GM21367 (cell line): ENCODE results near the gene RAD51.

Source experiments
- ATAC-seq: cut with Tn5 transposase; IDR thresholded peaks from one replicate; pipeline ENCODE4 v1.9.1; 2021; ENCODE audit not compliant: unreplicated experiment

Gene RAD51

GRCh38 chr15:40721701-40722100 is 26.7 kb downstream of the RAD51 start:
- ATAC-seq, result no peak

GRCh38 chr15:40722354-40722753 is 27.4 kb downstream of the RAD51 start:
- no peak for ATAC-seq

DNA sequence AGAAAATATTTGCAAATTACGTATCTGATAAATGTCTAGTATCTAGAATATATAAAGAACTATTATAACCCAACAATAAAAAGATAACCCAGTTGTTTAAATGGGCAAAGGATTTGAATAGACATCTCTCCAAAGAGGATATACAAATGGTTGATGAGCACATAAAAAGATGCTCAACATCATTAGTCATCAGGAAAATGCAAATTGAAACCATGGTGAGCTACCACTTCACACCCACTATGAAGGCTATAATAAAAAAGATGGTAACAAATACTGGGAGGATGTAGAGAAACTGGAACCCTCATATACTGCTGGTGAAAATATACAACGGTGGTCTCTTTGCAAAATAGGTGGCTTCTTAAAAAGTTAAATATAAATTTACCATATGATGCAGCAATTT is 28.0 kb downstream of the RAD51 start:
- no peak for ATAC-seq

GRCh38 chr15:40723919-40724318 is 28.9 kb downstream of the RAD51 start:
- ATAC-seq, result no peak

GRCh38 chr15:40731034-40731433 is 36.1 kb downstream of the RAD51 start:
- ATAC-seq, result no peak

GRCh38 chr15:40736575-40736974 is 41.6 kb downstream of the RAD51 start:
- no peak for ATAC-seq

- ATAC-seq, result no peak
These were observed 42.1 kb downstream of the RAD51 start for GRCh38 chr15:40737048-40737447.

- ATAC-seq, result no peak
These were observed 44.1 kb downstream of the RAD51 start for GRCh38 chr15:40739047-40739446.

GRCh38 chr15:40739854-40740253 is 44.9 kb downstream of the RAD51 start:
- no peak for ATAC-seq

DNA sequence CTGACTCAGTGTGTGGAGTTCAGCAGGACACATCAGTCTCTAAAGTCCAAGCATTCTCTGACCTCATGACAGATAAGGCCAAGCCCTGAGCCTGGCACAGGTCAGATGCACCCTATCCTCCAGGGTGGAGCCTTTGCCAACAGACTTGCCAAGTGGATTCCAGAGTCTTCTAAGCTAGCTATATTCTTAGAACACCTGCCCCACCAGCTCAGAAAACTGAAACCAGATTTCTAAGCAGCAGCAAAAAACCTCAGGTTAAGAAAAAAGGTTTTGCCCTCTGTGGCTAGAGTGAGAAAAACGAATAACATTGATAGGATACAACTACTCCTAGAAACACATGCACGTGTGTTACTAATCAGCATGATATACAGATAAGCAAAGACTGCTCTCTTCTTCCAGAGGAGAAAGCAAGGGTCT is 48.5 kb downstream of the RAD51 start:
- ATAC-seq, result no peak

- no peak for ATAC-seq
These were observed 49.2 kb downstream of the RAD51 start for GRCh38 chr15:40743921-40744814.

- no peak for ATAC-seq
These were observed 49.8 kb downstream of the RAD51 start for GRCh38 chr15:40744815-40745152.

DNA sequence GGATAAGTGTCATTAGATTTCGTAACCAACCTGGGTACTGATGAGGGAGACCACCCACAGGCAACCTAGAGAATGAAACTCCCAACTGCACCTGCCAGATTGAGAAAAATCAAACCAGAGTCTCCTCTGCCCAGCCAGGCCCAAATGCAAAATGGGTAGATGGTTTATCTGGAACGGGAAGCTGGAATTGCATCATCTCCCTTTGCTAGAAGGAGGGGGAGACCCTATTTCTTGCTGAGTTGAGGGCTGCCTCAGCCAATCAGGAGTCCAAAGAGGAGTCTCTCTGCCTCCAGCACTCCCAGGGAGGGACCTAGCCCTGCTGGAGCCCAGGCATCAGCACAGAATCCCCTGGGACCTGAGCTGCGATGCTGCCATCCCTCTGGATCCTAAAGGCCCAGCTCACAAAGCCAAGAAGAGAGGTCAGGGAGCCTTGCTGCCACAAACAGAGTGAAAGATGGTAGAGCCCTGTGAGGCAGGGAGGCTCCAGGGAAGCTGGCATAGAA is 52.0 kb downstream of the RAD51 start:
- ATAC-seq, result no peak

DNA sequence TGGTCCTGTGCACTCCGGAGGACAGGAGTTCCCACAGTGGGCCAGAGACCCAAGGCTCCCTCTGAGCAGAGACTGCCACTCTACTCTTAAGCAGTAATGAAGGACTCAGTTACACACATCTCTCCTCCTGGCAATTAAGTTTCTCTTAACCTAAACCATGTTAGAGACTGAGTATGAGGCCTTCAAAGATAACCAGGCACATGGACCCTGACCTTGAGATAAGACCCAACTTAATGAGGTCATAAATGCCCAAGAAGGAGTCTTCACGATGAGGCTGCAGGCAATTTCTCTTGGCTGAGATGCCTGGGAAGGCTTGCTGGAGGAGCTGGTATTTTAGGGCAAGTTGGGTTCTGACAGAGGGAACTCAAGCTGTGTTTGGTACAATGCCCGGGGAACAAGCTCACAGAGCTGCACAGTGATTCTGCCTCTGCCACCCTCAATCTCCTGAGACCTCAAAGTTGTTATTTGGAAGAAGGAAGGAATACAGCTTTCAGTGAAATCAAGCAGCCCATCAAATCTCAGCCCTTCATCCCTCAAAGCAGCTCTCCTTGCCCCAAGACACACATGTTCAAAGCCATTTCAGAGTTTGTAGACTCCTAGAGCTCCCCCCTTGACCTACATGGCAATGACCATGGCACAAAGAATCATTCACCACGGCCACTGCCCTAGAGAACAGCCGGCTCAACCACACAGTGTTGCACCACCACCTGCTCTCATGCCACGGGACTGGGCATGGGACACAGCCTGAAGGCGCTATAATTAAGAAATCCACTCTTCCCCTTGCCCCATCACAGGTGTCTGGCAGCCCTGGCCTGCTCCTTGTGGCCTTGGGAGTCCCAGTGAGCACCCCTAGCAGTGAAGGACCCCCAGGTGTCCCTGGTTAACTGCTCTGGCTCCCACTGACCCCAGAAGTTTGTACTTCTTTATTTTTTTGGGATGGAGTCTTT is 53.0 kb downstream of the RAD51 start:
- ATAC-seq, result no peak

DNA sequence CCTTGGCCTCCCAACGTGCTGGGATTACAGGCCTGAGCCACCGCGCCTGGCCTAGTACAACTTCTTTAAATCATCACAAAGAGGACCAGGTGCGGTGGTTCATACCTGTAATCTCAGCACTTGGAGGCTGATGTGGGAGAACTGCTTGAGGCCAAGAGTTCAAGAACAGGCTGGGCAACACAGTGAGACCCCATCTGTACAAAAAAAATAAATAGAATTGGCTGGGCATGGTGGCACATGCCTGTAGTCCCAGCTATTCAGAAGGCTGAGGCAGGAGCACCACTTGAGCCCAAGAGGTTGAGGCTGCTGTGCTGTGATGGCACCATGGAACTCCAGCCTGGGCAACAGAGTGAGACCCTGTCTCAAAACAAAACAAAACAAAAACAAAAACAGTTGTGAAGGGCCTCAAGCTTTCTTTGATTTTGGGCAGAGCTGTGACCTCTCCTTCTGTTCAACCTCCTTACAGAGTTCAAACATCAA is 54.2 kb downstream of the RAD51 start:
- ATAC-seq, result no peak

DNA sequence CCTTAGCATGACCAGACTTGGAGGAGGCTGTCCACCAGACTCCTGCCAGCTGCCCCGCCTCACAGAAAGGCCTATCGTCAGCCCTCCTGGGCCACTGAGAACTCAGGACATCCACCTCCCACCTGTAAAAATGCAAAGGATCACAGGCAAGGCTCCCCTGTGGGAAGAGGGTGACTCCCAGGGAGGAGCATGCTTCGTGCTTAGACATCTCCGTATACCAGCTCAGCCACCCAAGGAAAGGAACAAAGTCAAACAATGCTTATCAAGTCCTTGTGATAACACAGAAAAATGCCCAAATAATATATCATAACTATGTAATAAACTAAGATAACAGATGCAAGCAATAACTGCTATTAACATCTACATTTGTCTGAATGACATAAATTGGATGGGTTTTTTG is 55.9 kb downstream of the RAD51 start:
- no peak for ATAC-seq

DNA sequence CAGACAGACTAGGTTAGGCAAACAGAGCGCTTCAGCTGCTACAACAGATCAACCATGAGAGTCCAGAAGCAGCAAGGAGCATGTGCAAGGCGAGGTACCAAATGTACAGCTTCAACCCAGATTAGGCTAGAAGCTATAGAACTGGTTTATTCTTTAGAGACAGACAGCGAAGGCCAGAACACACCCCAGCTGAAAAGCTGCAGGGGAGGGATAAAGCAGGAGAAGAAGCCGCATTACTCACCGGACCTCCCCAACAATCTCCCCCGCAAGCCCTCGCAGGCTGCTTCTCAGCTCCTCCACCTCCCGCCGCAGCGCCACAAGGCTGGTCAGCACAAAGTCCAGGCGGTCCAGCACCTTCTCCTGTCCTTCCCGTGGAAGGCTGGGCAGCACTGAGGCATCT is 56.8 kb downstream of the RAD51 start:
- no peak for ATAC-seq

GRCh38 chr15:40754574-40754882 is 59.6 kb downstream of the RAD51 start:
- ATAC-seq, result no peak

GRCh38 chr15:40754883-40755811 is 60.2 kb downstream of the RAD51 start, which contains the start of gene RMDN3:
Gene RMDN3 (minus strand): TSS chr15:40755254. CDS start chr15:40754783, 471 bp downstream.
- peak; percentile 79 for ATAC-seq

- no peak for ATAC-seq
These were observed 60.8 kb downstream of the RAD51 start for GRCh38 chr15:40755812-40756208.

DNA sequence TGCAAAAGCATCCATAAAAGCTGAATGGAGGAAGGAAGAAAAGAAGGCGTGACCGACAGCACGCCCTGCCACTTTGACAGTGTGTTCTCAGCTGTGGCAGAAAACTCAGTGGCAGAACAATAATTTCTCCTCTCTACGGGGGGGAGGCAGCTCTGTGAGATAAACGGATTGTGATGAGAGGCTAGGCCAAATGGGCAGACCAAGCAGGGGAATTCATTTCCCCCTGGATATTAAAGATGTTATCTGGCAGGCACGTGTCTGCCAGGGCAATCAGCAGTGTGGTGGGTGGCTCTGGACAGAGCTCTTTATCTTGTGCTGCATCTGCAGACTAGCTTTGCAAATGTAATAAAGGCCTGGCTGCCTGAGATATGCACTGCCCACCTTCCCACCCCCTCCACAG is 62.0 kb downstream of the RAD51 start:
- ATAC-seq, result no peak
